GM11168 (cell line): Measurements from ENCODE around the gene PLP2.

Experiments
- in situ Hi-C: fragments of 300-500 bp; cut with MboI; formaldehyde crosslinking; loops from one replicate; pipeline ENCODE4 v1.12.0; 2022; ENCODE audit warnings: low sequenced_read_pairs; ENCODE audit not compliant: unreplicated experiment

Gene PLP2

GRCh38 chrX:49205443-49205842 lies 33.7 kb downstream of the PLP2 start:
- in situ Hi-C loops, result no loop called here

GRCh38 chrX:49206543-49206942 lies 34.8 kb downstream of the PLP2 start:
- in situ Hi-C loops, result no loop called here

GRCh38 chrX:49208399-49208798 lies 36.7 kb downstream of the PLP2 start:
- in situ Hi-C loops, result no loop called here

- in situ Hi-C loops, result no loop called here
Observed at GRCh38 chrX:49209434-49210251, 37.9 kb downstream of the PLP2 start.

- in situ Hi-C loops, result no loop called here
Observed at GRCh38 chrX:49210406-49210805, 38.7 kb downstream of the PLP2 start.

GRCh38 chrX:49211074-49211473 lies 39.4 kb downstream of the PLP2 start:
- in situ Hi-C loops, result no loop called here

GRCh38 chrX:49212209-49212608 lies 40.5 kb downstream of the PLP2 start:
- in situ Hi-C loops, result no loop called here

- in situ Hi-C loops, result no loop called here
Observed at GRCh38 chrX:49212861-49213260, 41.2 kb downstream of the PLP2 start.

- in situ Hi-C loops, result no loop called here
Observed at GRCh38 chrX:49214416-49214815, 42.7 kb downstream of the PLP2 start.

GRCh38 chrX:49214996-49215526 lies 43.4 kb downstream of the PLP2 start:
- in situ Hi-C loops, result no loop called here

- in situ Hi-C loops, result no loop called here
Observed at GRCh38 chrX:49220100-49220499, 48.4 kb downstream of the PLP2 start.

GRCh38 chrX:49221868-49222267 lies 50.2 kb downstream of the PLP2 start:
- in situ Hi-C loops, result no loop called here
